ENCODE results near the gene CIDEB. TPM values are rescaled to one million over a fixed set of nuclear protein-coding genes. Genes with fewer than 3 reads are reported as not detected.

Gene CIDEB
- total RNA-seq, 1 experiment from 2014 or later: 0.20 TPM

- no peaks in the 10 kb centered on the region for H3K9me3 ChIP-seq (replicated peaks)
- H3K4me3 ChIP-seq: no peak overlapping the region
- DNase-seq: no peak
- H3K27me3 ChIP-seq: no peaks in the 10 kb centered on the region
- no peak overlapping the region for H3K27ac ChIP-seq
- H3K4me1 ChIP-seq: no peaks in the 10 kb centered on the region
- H3K36me3 ChIP-seq: no peaks in the 10 kb centered on the region
Measured at GRCh38 chr14:24263848-24264247, 43.9 kb downstream of the CIDEB start.

GRCh38 chr14:24262821-24263733 is 44.7 kb downstream of the CIDEB start, which contains the start of gene TGM1:
Gene TGM1, minus strand, starts transcription at chr14:24263177. Its CDS starts 825 bp downstream, at chr14:24262352.
- H3K4me3 ChIP-seq: no peak within 1 kb of the TSS
- H3K4me1 ChIP-seq: no peaks in the 10 kb centered on the region
- no peak for DNase-seq
- H3K36me3 ChIP-seq: no peaks in the 10 kb centered on the region
- H3K27ac ChIP-seq: no peak within 1 kb of the TSS
- no peaks in the 10 kb centered on the region for H3K27me3 ChIP-seq
- H3K9me3 ChIP-seq (replicated peaks): no peaks in the 10 kb centered on the region

GRCh38 chr14:24261969-24262327 is 45.8 kb downstream of the CIDEB start:
- Histone ChIP-seq H3K27ac (no peak overlapping the region), H3K36me3 (no peaks in the 10 kb centered on the region), H3K27me3 (no peaks in the 10 kb centered on the region), H3K9me3 (replicated peaks) (no peaks in the 10 kb centered on the region), H3K4me3 (no peak overlapping the region), H3K4me1 (no peaks in the 10 kb centered on the region)
- no peak for DNase-seq

- H3K27me3 ChIP-seq: no peaks in the 10 kb centered on the region
- DNase-seq: no peak
- H3K4me3 ChIP-seq: no peak overlapping the region
- no peak overlapping the region for H3K27ac ChIP-seq
- no peaks in the 10 kb centered on the region for H3K4me1 ChIP-seq
- H3K9me3 ChIP-seq (replicated peaks): no peaks in the 10 kb centered on the region
- H3K36me3 ChIP-seq: no peaks in the 10 kb centered on the region
Measured at GRCh38 chr14:24261256-24261968, 46.4 kb downstream of the CIDEB start.

- H3K27me3 ChIP-seq: no peaks in the 10 kb centered on the region
Measured at GRCh38 chr14:24260780-24261157, 47.0 kb downstream of the CIDEB start.

GRCh38 chr14:24260026-24260779 is 47.6 kb downstream of the CIDEB start:
- no peak for DNase-seq
- Histone ChIP-seq H3K36me3 (no peaks in the 10 kb centered on the region), H3K27me3 (no peaks in the 10 kb centered on the region), H3K4me3 (no peak overlapping the region), H3K4me1 (no peaks in the 10 kb centered on the region), H3K27ac (no peak overlapping the region), H3K9me3 (replicated peaks) (no peaks in the 10 kb centered on the region)

More at GRCh38 chr14:24260780-24261157, 47.0 kb downstream of the CIDEB start:
- Histone ChIP-seq H3K4me3 (no peak overlapping the region), H3K4me1 (no peaks in the 10 kb centered on the region), H3K9me3 (replicated peaks) (no peaks in the 10 kb centered on the region), H3K36me3 (no peaks in the 10 kb centered on the region), H3K27ac (no peak overlapping the region)
- no peak for DNase-seq

GRCh38 chr14:24259282-24260025 is 48.3 kb downstream of the CIDEB start:
- Histone ChIP-seq H3K27ac (no peak overlapping the region), H3K4me1 (no peaks in the 10 kb centered on the region), H3K9me3 (replicated peaks) (no peaks in the 10 kb centered on the region), H3K4me3 (no peak overlapping the region), H3K36me3 (no peaks in the 10 kb centered on the region), H3K27me3 (no peaks in the 10 kb centered on the region)
- peak in 1 of 2 experiments; percentile 27 for DNase-seq

- H3K36me3 ChIP-seq: no peaks in the 10 kb centered on the region
- no peak for DNase-seq
- no peaks in the 10 kb centered on the region for H3K9me3 ChIP-seq (replicated peaks)
- H3K27me3 ChIP-seq: no peaks in the 10 kb centered on the region
- no peak overlapping the region for H3K4me3 ChIP-seq
- H3K4me1 ChIP-seq: no peaks in the 10 kb centered on the region
- no peak overlapping the region for H3K27ac ChIP-seq
Measured at GRCh38 chr14:24258548-24259265, 49.1 kb downstream of the CIDEB start.

GRCh38 chr14:24258119-24258518 is 49.7 kb downstream of the CIDEB start:
- H3K36me3 ChIP-seq: no peaks in the 10 kb centered on the region
- no peak overlapping the region for H3K4me3 ChIP-seq
- no peak overlapping the region for H3K27ac ChIP-seq
- DNase-seq: no peak
- H3K9me3 ChIP-seq (replicated peaks): no peaks in the 10 kb centered on the region
- no peaks in the 10 kb centered on the region for H3K27me3 ChIP-seq
- H3K4me1 ChIP-seq: no peaks in the 10 kb centered on the region

GRCh38 chr14:24256960-24257359 is 50.8 kb downstream of the CIDEB start:
- Histone ChIP-seq H3K27ac (no peak overlapping the region), H3K27me3 (no peaks in the 10 kb centered on the region), H3K36me3 (no peaks in the 10 kb centered on the region), H3K4me1 (no peaks in the 10 kb centered on the region), H3K4me3 (no peak overlapping the region), H3K9me3 (replicated peaks) (no peaks in the 10 kb centered on the region)
- no peak for DNase-seq

- no peak for DNase-seq
- Histone ChIP-seq H3K27ac (no peak overlapping the region), H3K27me3 (no peaks in the 10 kb centered on the region), H3K9me3 (replicated peaks) (no peaks in the 10 kb centered on the region), H3K4me3 (no peak overlapping the region), H3K4me1 (no peaks in the 10 kb centered on the region), H3K36me3 (no peaks in the 10 kb centered on the region)
Measured at GRCh38 chr14:24255931-24256711, 51.7 kb downstream of the CIDEB start.

GRCh38 chr14:24255438-24255837 is 52.3 kb downstream of the CIDEB start:
- H3K4me3 ChIP-seq: no peak overlapping the region
- no peak for DNase-seq
- H3K27ac ChIP-seq: no peak overlapping the region
- H3K4me1 ChIP-seq: no peaks in the 10 kb centered on the region
- H3K27me3 ChIP-seq: peaks cover 1% of the 10 kb centered on the region; the same call in 1 of the 2 replicates
- H3K36me3 ChIP-seq: no peaks in the 10 kb centered on the region
- H3K9me3 ChIP-seq (replicated peaks): no peaks in the 10 kb centered on the region
